ENCODE measurements around the gene CPE.

The CPE gene

DNA sequence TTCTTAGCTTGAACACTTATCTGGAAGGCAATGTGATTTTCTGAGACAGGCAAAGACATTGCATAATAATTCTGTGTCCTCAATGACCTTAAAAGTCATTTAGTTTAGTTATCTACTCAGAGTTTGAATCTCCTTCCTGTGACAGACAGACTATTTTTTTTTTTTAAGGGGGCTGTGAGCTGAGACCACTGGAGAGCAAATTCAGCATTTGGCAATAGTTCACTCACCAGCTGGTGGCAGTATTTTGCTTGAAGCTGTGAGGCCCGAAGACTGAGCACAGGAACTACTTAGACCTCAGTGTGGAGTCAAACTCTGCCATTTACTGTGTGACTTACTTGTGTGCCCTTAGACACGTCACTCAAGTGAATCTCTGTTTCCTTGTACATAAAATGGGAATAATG lies 22.9 kb upstream of the CPE start:
- TF ChIP-seq GATA2 (IDR thresholded peaks at IDR 0.05; ENCODE audit: low read depth, low read length) (no peak), GATA3 (IDR thresholded peaks at IDR 0.05; ENCODE audit: low read depth, low read length) (no peak)

DNA sequence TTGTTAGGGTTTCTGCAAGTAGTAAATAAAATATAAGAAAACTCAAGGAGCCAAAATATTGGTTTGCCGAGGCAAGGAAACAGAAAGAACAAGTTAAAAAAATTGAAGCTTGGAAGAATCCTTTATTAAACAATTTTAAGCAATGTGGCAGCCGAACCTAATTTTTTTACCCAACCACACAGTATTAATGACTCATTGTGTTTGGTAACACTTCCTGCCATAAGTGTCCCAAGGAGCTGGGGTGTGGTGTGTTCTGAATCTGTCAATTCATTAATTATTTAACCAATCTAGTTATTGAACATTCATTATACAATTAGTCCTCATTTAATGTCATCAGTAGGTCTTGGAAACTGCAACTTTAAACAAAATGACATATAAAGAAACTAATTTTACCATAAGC lies 19.3 kb upstream of the CPE start:
- TF ChIP-seq GATA2 (IDR thresholded peaks at IDR 0.05; ENCODE audit: low read depth, low read length) (no peak), GATA3 (IDR thresholded peaks at IDR 0.05; ENCODE audit: low read depth, low read length) (no peak)

DNA sequence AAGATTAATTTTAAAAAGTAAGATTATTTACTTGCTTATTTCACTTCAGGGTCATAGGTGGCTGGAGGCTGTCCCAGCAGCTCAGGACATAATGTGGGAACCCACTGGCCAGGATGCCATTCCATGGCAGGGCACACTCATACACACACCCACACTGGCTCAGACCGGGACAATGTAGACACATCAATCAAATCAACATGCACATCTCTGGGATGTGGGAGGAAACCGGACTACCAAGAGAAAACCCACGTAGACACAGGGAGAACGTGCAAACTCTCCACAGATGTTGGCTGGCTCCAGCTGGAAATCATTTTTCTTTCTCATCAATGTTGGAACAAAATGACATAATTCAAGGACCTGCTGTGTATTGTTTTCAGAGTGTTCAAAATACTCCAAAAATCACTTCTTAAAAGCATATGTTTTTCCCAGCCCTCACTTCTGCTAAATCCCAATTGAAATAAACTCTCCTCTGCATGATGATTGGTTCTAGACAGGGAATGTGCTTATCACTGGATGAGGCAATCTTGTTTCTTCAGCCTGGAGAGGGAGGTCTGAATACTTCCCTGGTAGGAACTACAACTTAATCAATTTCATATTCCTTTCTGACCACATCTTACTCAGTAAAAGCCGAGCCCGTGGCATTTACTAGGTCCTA lies 18.6 kb upstream of the CPE start:
- no peak for TF ChIP-seq GATA2 (IDR thresholded peaks at IDR 0.05; ENCODE audit: low read depth, low read length)
- TF ChIP-seq GATA3 (IDR thresholded peaks at IDR 0.05; ENCODE audit: low read depth, low read length) = no peak

DNA sequence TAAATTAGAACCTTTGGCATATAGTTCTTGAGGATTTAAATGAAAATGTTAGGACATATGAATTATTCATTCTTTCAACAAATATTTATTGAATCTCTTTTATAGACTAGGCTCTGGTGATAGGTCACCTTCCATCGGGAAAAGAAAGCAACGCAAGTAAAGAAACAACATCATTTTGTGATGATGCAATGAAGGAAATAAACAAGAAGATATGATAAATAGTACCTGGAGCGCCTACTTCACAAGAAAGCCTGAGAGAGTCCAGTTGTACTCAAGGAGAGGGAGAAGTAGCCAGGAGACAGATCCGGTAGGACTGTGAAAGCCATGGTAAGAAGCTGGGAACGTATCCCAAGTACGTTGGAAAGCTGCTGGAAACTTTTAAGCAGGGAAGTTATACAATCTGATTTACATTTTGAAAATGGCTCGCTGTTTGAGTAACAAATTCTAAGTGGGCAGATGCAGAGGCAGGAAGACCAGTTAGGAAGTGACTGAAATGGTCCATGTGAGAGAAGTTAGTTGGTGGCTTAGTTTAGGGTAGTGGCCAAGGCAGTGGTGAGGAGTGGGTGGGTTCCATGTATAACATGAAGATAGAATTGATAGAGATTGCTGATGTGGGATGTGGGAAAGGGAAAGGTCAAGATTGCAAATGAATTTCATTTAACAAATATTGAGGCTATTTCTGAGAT lies 17.7 kb upstream of the CPE start:
- no peak for TF ChIP-seq GATA3 (IDR thresholded peaks at IDR 0.05; ENCODE audit: low read depth, low read length)
- TF ChIP-seq GATA2 (IDR thresholded peaks at IDR 0.05; ENCODE audit: low read depth, low read length) = no peak

DNA sequence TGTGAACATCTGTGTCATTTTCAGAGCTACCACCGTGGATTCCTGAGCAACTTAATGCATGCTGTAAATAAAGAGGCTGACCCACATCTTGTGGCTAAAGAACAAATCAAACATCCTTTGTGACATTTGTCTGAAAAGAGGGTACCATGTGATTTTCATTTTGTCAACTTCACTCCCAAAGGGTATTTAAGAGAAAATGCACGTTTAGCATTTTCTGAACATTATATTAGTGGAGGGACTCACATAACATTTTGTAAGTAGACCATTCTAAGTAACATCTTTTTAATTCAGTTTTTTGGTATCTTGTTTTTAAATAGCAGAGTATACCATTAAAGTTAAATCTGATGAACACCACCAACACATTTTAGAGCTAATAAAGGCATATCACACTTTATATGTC lies 17.0 kb upstream of the CPE start:
- TF ChIP-seq GATA2 (IDR thresholded peaks at IDR 0.05; ENCODE audit: low read depth, low read length) = no peak
- TF ChIP-seq GATA3 (IDR thresholded peaks at IDR 0.05; ENCODE audit: low read depth, low read length) = no peak

DNA sequence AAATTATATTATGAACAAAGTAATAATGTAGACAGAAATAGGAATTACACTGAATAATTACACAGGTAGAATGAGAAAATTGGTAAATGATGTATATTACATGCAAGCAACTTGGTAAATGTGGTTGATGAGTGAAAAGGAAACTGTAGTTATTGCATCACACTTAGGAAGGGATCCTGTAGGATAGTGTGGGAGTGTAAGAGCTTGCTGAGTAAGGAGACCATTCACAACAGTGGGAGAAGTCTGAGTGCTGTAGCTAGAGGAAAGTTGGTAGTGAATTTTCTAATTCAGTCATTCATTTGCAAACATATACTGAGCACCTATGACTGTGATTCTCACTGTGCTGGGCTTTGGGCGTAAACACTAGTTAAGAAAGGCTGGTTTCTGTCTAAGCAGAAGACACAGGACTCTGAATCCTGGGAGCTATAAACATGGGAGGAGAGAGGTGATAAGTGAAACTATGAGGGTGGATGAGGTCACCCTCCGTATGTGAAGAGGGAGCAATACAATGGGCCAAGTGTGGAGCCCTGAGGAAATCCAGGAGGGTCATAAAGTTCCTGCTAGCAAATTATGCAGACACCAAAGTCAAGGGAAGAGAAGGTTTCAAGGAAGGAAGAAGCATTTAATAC lies 14.2 kb upstream of the CPE start:
- no peak for TF ChIP-seq GATA2 (IDR thresholded peaks at IDR 0.05; ENCODE audit: low read depth, low read length)
- TF ChIP-seq GATA3 (IDR thresholded peaks at IDR 0.05; ENCODE audit: low read depth, low read length) = no peak

DNA sequence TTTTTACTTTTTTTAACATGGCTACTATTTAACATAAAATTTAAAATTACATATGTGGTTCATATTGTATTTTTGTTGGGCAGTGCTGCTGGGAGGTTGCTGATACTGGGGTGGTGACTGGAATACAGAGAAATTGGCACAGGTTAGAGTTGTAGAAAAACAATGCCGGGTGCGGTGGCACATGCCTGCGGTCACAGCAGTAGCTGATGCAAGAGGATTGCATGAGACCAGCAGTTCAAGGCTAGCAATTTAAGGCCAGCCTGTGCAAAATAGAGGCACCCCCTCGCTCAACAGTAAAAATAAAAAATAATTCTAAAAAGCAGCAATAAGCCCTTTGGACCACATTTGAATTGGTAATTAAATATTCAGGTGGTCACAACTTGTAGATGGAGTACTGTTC lies 11.8 kb upstream of the CPE start:
- TF ChIP-seq GATA3 (IDR thresholded peaks at IDR 0.05; ENCODE audit: low read depth, low read length) (no peak), GATA2 (IDR thresholded peaks at IDR 0.05; ENCODE audit: low read depth, low read length) (no peak)

DNA sequence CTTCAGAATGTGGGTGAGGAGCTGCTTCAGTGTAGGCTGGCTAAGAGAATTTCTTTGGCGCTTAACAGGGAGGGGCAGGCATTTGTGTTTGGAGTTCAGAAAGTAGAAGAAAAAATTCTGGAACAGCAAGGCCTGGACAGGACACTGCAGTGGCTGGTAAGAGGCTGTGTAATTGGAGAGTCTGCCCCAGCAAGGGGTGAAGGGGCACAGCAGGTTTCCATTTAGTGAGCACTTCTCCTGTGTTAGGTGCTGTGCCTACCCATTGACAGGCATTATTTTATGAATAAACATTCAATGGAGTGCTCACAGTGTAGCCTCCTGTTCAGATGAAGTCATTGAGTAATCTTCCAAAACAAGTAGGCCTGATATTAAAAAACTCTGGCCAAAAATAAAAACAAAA lies 10.7 kb upstream of the CPE start:
- TF ChIP-seq GATA2 (IDR thresholded peaks at IDR 0.05; ENCODE audit: low read depth, low read length) (no peak), GATA3 (IDR thresholded peaks at IDR 0.05; ENCODE audit: low read depth, low read length) (no peak)

DNA sequence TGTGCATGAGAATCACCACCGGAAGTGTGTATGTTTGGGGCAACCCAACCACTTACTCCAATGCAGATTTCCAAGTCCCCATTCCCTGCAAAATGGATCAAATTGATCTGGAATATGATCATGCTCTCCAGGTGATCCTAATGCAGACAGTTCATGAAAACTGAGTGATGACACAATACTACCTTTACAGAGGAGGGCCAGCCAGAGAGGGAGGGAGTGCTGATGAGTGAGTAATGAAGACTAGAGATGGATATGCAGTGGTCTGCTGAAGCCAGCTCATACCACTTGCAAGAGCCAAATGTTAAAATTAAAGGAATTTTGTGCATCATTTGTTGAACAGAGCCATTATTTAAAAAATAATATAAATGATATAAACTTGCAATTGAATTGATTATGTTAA lies 10.2 kb upstream of the CPE start:
- TF ChIP-seq GATA3 (IDR thresholded peaks at IDR 0.05; ENCODE audit: low read depth, low read length) (no peak), GATA2 (IDR thresholded peaks at IDR 0.05; ENCODE audit: low read depth, low read length) (no peak)

DNA sequence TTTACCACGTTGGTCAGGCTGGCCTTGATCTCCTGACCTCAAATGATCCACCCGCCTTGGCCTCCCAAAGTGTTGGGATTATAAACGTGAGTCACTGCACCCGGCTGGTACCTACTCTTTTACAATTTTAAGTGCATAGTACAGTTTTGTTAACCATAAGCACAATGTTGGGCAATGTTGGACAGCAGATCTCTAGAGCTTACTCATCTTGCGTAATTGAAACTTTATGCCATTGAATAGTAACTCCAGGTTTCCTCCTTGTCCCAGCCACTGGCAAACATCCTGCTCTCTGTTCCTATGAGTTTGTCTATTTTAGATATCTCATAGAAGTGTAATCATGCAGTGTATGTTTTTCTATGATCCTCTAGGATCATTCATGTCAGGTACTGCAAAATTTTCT lies 9.3 kb upstream of the CPE start:
- TF ChIP-seq GATA3 (IDR thresholded peaks at IDR 0.05; ENCODE audit: low read depth, low read length) = no peak

DNA sequence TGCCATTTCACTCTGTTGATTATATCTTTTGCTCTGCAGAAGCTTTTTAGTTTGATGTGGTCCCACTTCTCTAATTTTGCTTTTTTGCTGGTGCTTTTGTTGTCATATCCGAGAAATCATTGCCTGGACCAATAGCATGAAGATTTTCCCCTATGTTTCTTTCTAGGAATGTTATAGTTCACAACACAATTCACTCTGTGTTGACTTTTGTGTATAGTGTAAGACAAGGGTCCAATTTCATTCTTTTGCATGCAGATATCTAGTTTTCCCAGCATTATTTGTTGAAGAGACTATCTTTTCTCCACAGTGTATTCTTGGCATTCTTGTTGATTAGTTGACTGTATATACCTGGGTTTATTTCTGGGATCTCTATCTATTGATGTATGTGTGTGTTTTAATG lies 8.3 kb upstream of the CPE start:
- TF ChIP-seq GATA3 (IDR thresholded peaks at IDR 0.05; ENCODE audit: low read depth, low read length) = no peak
- no peak for TF ChIP-seq GATA2 (IDR thresholded peaks at IDR 0.05; ENCODE audit: low read depth, low read length)

DNA sequence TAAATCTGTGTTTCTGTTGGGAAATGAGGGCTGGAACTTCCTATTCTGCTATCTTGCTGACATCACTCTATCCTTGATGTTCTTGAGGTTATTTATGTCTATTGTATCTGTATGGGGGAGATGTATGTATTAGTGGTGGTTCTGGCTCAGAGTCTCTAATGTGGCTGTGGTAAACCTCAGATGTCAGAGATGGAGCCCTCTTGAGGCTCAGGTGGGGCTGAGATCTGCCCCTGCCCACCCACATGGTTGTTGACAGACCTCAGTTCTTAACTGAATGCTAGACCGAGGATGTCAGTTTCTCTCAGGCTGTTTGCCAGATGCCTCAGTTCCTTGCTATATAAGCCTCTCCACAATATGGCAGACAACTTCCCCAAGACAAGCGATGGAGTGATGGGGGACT lies 3.3 kb upstream of the CPE start:
- TF ChIP-seq GATA3 (IDR thresholded peaks at IDR 0.05; ENCODE audit: low read depth, low read length) (no peak), GATA2 (IDR thresholded peaks at IDR 0.05; ENCODE audit: low read depth, low read length) (no peak)

DNA sequence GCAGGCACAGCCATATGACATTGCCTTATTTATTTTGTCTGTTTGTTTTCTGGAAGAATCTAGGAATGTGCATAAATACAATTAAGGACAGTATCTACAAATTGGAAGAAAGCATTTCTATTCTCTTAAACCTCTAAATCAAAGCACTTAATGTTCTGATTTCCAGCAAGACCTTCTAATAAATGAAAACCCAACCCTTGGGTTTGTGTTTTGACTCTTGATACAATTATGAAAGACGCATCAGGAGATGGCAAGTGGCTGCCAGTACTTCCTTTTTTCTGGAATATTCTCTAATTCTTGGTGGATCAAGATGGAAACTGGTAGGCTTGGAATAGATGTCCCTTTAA lies 437 bp upstream of the CPE start:
- TF ChIP-seq GATA3 (IDR thresholded peaks at IDR 0.05; ENCODE audit: low read depth, low read length) (no peak), GATA2 (IDR thresholded peaks at IDR 0.05; ENCODE audit: low read depth, low read length) (no peak)

DNA sequence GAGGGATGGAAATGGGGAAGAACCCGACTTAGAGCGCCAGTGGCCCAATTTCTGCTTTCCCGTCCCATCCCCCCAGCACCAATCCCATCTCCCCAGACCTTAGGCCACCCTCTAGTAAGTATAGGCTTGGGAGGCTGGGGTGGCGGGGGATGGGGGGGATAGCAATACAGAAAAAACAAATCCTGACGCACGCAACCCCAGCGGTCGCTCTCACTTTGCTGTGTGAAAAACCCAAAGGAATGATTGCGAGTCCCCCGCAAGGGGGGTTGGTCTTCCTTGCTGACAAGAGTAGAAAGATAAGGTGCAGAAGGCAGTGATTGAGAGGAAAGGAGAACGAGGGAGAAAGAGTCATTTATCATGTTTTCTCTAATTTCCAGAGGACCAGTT lies 863 bp downstream of the CPE start:
- TF ChIP-seq GATA3 (IDR thresholded peaks at IDR 0.05; ENCODE audit: low read depth, low read length) (no peak), GATA2 (IDR thresholded peaks at IDR 0.05; ENCODE audit: low read depth, low read length) (no peak)

DNA sequence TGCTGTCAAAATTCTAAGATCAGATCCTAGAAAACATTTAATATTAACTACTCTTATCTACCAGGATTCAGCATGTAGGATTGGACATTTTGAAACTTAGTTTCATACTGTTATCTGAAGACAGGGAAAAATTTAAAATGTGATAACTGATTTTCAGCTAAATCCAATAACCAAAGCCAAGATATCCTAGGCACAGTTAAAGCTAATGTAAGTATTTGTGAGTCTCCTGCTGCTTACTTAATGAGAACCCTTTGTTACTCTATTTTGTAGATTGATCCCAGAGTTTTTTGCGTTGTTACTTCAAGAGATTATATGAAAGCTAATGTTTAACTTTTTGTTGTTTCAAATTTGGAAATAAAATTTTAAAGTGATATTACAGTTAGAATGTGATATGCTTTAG lies 2.0 kb downstream of the CPE start:
- no peak for TF ChIP-seq GATA2 (IDR thresholded peaks at IDR 0.05; ENCODE audit: low read depth, low read length)
- no peak for TF ChIP-seq GATA3 (IDR thresholded peaks at IDR 0.05; ENCODE audit: low read depth, low read length)
